ENCODE results near the gene IHH.
A peak's percentile ranks its signal among the peaks of the same experiment; 100 is the strongest.

The IHH gene

GRCh38 chr2:219073413-219074129 is 12.8 kb upstream of the IHH start:
- DNase-seq: no peak

DNA sequence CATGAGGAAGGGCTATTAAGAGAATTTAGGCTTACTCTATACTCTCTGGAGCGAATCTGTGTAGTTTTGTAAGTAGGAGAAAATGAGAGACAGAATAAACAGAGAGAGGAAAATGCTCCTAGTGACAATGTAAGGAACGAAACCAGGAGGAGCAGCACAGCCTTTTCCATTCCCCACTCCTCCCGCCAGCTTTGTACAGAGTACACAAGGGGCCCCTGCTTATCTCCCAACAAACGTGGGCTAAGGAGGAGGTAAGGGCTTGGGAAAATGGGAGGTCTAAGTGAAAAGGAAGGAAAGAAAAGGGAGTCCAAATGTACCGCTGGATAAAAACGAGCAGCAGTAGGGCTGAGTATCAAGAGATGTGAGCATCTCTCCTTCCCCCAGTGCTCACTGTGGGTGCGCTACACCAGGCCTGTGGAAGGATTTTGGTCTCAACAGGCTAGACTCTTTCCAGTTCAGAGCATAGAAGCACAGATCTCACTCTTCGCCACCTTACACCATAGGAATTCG is 12.1 kb upstream of the IHH start:
- no peak for DNase-seq

GRCh38 chr2:219071131-219071816 is 10.6 kb upstream of the IHH start:
- no peak for DNase-seq

DNA sequence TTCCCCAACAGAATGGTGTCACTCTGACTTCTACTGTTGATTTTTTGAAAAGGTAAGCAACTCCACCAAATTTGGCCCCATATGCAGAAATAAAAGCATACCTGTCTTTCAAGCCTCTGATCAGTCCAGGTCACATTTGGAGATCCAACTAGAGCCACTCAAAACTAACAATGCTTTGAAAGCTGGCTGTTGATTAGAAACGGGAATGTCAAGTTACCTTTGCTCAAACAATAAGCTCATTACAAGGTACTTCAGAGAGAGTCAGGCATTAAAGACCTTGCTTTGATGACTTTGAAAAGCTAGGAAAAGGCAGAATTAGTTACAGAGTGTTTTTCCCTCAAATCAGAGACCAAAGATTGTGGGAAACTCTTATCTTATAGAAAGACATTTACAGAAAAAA is 4.8 kb upstream of the IHH start:
- no peak for DNase-seq

- DNase-seq: no peak
Measured at GRCh38 chr2:219062081-219062480, 1.4 kb upstream of the IHH start.

DNA sequence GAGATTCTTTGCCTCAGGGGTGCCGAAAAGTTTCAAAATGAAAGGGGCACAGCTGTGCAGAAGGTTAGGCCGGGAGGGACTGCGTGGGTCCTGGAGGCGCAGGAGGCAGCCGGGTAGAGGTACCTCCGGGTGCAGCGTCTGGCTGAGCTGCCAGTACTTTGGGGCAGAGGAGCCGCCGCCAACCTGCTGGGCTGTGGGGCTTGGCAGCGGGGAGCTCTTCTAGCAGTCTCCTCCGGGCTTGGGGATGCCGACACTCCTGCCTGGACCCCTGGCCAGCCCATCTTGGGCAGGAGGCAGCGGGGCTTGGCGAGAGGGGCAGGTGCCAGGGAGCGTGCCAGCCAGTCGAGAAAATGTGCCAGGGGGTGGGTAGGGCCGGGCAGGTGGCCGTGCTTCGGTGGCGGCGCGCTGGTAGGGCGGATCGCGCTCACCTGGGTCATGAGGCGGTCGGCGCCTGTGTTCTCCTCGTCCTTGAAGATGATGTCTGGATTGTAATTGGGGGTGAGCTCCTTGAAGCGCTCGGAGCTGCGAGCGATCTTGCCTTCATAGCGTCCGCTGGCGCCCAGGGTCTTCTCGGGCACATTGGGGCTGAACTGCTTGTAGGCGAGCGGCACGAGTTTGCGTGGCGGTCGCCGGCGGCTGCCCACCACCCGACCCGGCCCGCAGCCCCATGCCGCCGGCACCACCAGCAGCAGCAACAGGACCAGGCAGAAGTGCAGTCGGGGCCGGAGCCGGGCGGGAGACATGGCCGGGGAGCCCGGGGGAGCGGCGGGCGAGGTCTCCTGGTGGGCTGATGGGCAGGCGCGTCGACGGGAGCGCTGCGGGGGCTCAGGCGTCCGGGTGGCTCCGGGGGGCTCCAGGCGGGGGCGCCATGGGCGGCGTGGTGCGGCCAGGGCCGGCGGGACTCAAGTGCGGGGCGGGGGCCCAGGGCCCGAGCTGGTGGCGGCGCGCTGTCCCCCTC is 717 bp downstream of the IHH start:
- DNase-seq: no peak

DNA sequence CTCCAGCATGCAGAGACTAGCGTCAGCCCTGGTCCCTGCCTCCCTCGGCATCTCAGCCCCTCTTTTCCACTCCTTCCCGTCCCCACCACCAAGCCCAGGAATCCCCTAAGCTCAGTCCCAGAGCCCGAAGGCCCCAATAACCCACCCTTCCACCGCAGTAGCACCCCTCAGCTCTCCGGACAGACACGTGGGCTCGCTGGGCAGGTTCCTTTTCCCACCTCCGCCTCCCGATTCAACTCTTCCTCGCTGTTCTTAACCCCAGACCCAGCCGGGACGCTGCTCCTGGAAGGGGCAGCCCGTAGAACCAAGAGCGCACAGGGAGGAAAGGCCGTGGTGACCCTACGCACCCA is 1.4 kb downstream of the IHH start:
- DNase-seq: no peak

DNA sequence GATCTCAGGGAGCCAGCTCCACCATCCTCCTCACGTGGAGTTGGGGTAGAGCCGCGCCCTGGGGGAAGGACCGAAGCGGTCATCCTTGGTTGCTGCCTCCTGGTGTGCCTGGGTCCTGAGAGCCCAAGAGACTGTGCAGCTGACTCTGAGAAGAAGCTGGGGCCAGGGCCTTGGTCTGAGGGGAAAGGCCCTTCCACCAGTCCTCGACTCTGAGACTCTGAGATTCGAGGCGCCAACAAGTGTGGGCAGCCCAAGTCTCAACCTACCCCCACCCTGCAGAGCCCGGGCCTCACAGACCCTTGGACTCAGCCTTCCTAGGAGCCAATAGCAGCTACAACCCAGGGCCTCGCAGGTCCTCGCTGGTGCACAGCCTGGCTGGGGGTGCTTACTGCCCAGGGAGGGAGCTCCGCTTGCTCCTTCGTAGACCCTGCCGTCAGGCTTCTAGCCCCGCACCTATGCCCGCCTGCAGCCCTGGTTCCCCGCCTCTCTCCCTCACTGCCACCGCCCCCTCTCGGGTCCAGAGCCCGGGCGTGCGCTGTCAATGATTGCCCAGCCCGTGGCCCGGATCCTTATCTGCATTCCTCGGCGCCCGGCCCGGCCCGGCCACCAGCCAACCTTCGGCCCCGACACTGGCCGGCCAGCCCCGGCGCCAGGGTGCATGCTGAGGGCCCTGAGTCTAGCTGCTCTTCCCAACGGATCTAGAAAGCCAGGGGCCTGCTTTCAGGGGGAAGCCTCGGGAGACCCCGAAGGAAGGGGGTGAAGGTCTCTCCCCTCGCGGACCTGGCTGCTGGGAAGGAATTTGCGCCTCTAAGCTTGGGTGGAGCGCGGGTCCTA is 2.0 kb downstream of the IHH start:
- no peak for DNase-seq

- peak; percentile 79 for DNase-seq
Measured at GRCh38 chr2:219057709-219058540, 2.8 kb downstream of the IHH start.

DNA sequence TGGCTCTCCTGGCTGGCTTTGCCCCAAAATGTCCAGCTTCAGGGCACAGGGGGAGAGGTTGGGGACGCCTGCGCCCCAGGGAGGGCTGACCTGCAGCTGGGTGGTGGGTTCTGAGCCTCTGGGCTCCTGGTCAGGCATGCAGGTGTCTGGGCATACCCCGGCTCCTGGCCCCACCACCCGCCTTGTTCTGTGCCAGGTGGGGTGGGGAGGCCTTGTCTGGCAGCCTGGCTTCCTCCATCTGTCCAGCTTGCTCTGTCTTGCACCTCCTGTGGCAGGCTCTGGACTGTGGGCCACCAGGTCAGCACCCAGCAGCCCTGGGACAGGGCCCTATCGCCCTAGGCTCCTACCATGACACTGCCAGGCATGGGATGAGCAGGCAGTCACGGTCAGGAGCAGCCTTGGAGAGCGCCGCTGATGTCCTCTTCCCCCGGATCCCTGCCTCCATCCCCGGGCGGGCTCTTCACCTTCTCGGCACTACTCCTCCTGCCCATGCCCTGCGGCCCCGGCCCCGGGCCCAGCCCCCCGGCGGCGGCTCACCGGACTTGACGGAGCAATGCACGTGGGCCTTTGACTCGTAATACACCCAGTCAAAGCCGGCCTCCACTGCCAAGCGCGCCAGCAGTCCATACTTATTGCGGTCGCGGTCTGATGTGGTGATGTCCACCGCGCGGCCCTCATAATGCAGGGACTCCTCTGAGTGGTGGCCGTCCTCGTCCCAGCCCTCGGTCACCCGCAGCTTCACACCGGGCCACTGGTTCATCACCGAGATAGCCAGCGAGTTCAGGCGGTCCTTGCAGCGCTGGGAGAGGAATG is 3.6 kb downstream of the IHH start:
- DNase-seq: no peak

DNA sequence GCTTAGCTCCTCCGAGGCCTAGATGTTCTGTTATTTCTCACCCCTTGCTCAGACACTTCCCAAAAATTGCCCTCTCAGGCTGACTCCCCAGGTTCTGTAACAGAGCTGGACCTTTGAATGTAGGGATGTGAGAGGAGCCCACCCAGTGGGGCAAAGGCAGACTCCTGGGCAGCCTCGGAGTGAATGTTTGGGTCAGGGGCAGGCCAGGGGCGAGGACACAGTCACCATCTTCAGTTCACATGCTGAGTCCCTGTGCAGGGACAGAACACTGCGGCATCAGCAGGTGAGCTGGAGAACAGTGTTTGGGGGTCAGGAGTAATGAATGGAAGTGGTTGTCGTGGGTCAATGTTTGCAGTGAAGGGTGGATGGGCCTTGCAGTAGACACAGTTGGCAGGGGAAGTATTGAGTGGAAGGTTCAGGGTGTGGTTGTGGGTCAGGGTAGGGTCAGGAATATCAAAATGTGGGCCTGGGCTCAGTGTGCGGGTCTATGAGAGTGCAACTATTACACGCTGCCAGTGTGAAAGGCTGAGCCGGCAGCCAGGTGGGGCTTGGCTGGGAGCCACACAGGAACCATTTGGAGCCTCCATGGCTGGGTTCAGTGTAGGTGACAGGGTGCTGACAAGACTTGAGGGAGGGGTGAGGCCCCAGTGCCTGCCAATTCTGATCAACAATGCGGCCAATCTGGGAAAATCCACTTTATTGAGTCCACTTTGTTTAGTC is 4.4 kb downstream of the IHH start:
- no peak for DNase-seq

DNA sequence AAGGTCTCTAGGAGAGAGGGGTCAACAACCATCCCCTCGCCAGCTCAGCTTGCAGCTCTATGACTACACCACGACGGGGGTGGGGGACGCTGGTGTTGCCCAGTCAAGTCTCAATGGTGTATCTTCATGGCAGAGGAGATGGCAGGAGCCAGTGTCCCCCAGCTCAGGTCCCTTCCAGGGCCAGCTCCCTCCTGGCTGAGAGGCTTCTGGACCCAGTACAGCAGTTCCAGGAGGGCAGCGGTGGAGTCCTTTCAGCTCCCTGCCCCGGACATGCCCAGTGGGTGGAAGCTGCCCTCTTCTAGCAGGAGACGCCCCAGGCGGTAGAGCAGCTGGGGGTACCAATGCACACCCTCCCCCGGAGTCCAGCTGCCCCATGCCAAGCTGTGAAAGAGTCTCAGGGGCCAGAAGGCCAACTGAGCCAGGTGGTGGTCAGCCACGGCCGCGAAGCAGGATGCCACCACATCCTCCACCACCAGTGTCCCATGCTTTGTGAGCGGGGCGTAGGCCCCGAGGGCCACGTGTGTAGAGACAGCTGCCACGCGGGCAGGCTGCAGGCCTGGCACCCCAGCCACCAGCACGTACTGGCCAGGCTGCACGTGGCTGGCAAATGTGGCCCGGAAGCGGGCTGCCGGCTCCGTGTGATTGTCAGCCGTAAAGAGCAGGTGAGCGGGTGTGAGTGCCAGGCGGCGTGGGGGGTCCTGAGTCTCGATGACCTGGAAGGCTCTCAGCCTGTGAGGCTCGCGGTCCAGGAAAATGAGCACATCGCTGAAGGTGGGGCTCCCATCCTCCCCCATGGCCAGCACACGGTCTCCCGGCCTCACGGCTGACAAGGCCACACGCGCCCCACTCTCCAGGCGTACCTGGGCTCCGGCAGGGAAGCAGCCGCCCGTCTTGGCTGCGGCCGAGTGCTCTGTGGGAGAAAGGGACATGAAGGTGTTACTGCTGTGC is 5.5 kb downstream of the IHH start:
- no peak for DNase-seq

DNA sequence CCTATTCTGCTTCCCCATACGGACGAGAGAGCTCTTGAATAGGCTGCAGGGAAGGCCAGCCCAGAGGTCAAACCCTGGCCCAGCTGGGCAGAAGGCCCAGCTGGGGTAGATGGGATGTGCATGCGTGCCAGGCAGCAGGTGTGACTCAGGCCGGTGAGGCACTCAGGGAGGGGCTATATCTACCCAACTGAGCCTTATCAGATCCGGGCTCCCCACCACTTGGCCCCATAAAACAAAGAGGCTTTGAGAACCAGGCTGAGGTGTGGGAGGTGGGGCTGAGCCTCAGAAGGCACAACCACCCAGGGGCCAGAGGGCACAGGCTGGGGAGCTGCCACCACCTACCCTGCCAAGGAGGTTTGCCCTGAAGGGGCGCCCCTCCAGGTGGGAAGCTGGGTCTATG is 11.4 kb downstream of the IHH start:
- DNase-seq: no peak

GRCh38 chr2:219045937-219046550 is 14.7 kb downstream of the IHH start:
- no peak for DNase-seq

DNA sequence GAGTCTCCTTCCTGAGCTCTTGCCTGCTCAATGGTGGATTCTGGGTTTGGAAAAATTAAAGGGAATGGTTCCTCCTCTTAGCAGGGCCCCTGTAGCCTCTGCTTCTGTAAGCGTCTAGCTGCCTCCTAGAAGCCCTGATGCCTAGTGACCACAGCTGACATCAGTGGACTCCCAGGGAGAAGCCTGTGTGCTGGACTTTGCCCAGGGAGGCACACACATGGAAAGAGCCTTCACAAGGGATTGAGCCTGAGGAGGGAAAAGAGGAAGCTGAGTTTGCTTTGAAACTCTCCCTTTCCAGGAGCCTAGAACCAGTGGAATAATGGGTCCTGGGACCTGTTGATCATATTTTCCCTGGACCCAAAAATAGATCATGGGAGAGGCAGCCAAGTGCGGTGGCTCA is 18.0 kb downstream of the IHH start:
- no peak for DNase-seq

- DNase-seq: no peak
Measured at GRCh38 chr2:219042157-219042556, 18.6 kb downstream of the IHH start.

DNA sequence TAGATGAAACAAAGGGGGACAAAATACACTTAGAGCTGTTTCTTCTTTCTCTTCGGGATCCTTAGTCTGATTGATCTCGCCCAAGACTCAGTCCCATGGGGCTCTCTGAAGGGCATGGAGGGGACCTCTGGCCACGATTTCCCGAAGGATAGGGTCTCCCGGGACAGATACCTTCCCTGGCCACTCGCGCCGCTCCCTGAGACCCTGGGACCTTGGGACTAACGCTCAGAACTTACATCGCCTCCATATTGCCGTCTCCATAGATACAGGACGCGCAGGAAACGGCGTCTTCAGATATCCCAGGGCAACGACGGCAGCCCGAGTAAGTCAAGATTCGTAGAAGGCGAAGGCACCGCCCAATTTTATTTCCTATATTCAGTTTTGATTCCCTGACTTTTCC is 19.5 kb downstream of the IHH start, which contains the start of gene CFAP65:
CFAP65 (minus strand) TSS at position 265 of the 400 bp plus-strand sequence. CDS start 2,468 bp downstream, outside the sequence.
- DNase-seq: no peak

GRCh38 chr2:219038600-219038999 is 22.1 kb downstream of the IHH start:
- DNase-seq: no peak
